Breast epithelium (tissue), 4 donors: ENCODE results near the gene REEP1. TPM values are rescaled to one million over a fixed set of nuclear protein-coding genes. Genes with fewer than 3 reads are reported as not detected.

Experiments used
- DNase-seq, 2 donors: peaks; one replicate each; pipeline ENCODE4 v3.0.0-alpha.2; 2019; ENCODE audit warnings: low spot score in 2 of 2
- H3K27ac ChIP-seq, 2 donors: fragments of 200-600 bp; sonication (generic) in 1 of 2; one replicate each; pipeline ENCODE4 v1.5.1; 2016 to 2019; ENCODE audit warnings: mild to moderate bottlenecking in 1 of 2
- H3K27me3 ChIP-seq, 2 donors: fragments of 200-600 bp; sonication (generic) in 1 of 2; one replicate each; pipeline versions ENCODE4 v1.5.1 to v1.6.0; 2017 to 2019; ENCODE audit warnings: control low read depth in 1 of 2, mild to moderate bottlenecking in 1 of 2
- H3K36me3 ChIP-seq: fragments of 200-600 bp; one replicate; pipeline ENCODE4 v1.5.1; 2019
- H3K4me1 ChIP-seq, 2 donors: fragments of 200-600 bp; sonication (generic); one replicate each; pipeline ENCODE4 v1.5.1; 2016 to 2019; ENCODE audit warnings: control low read depth in 1 of 2
- H3K4me3 ChIP-seq, 3 donors: fragments of 200-600 bp; sonication (generic); 1 replicate in 2 of 3; 2 replicates in 1 of 3; pipeline ENCODE4 v1.5.1; 2016 to 2019; ENCODE audit warnings: mild to moderate bottlenecking in 3 of 3, moderate library complexity in 2 of 3
- H3K9me3 ChIP-seq, 2 donors: fragments of 200-600 bp; sonication (generic) in 1 of 2; one replicate each; pipeline ENCODE4 v1.5.1; 2016 to 2019; ENCODE audit warnings: control low read depth in 1 of 2
- CTCF ChIP-seq, 3 donors: fragments of 450-650 bp; IDR thresholded peaks; one replicate each; pipeline ENCODE4 v1.5.1; 2016 to 2017; ENCODE audit warnings: antibody characterized with exemption in 3 of 3, mild to moderate bottlenecking in 3 of 3, moderate library complexity in 3 of 3
- POLR2A ChIP-seq: fragments of 450-650 bp; IDR thresholded peaks from one replicate; pipeline ENCODE4 v1.6.1; 2016; ENCODE audit warnings: antibody characterized with exemption, mild to moderate bottlenecking, moderate library complexity
- POLR2AphosphoS5 ChIP-seq, 3 donors: sonication (generic); formaldehyde crosslinking; IDR thresholded peaks; one replicate each; pipeline ENCODE4 v1.6.1; 2017; ENCODE audit warnings: antibody characterized with exemption in 3 of 3
- intact Hi-C: fragments of 100-400 bp; cut with DNase I; formaldehyde crosslinking; loops from one replicate; pipeline ENCODE4 v1.15.1; 2023; ENCODE audit warnings: low total_unique reads
- total RNA-seq, 3 donors: library from RNA; depleted of rRNA; stranded (reverse); fragments of >200 nt; gene quantifications; one replicate each; pipeline ENCODE4 v1.1.0, GENCODE V29; 2016

REEP1 gene
- total RNA-seq, 3 donors from 2014 or later = 0.32 to 3.8 (median 1.3) TPM

DNA sequence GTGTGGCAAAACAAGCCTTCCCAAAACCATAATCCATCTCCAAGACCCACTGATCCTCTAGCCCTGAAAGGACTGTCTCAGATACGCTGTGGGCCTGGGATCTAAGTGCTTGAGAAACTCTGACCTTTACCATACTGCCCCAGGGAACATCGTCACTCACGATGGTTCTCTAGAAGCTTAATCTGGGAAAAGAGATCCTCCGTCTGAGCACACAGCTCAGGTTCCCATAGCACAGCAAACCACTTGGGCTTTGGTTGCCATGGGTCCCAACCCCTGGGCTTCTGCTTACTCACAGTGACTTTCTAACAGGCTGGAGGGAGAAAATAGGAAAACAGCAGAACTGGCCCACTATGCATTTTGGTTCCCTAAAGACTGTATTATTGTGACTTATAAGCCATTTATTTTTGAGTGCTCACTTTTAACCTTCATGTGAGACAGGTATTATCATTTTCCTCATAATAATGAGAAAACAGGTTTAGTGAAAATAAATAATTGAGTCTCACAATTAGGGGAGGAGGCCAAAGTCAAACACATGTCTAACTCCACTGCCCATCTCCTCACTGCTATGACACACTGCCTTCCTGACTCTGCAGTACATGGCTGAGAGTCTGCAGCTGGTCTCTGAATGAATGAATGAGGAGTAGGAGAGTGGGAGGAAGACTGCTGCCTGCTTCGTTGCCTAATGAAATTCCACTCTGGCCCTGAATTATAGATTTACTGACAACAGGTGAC, 46.7 kb downstream of the REEP1 start:
- Histone ChIP-seq H3K4me3 (no peak overlapping the region), H3K9me3 (no peaks in the 10 kb centered on the region), H3K4me1 (no peaks in the 10 kb centered on the region), H3K27ac (peak overlapping the region in 1 of 2 donors; percentile 27), H3K36me3 (no peaks in the 10 kb centered on the region), H3K27me3 (no peaks in the 10 kb centered on the region)
- no peak for DNase-seq
- no peak for TF ChIP-seq CTCF (IDR thresholded peaks at IDR 0.05)
- TF ChIP-seq POLR2A = no peak
- TF ChIP-seq POLR2AphosphoS5 (IDR thresholded peaks at IDR 0.05) = no peak
- intact Hi-C loops = no loop called here

DNA sequence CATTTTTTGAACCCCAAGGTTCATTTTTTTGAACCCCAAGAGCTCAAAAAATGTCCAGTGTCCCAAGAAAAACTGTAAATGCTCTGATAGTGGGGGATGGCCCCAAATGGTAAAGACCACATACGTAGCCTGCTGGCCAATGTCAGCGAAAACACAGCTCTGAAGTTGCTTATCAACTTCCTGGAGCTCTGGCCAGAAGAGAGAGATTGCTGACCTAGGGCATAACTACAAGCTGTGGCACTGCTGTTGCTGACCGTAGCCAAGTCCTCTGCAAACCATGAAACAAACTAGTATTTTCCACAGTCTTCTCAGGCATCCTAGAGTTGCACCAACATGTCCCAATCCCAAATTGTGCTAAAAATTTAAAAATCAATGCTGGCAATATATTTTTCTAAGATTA, 50.9 kb downstream of the REEP1 start:
- no peak for DNase-seq
- no peaks in the 10 kb centered on the region for H3K36me3 ChIP-seq
- no peaks in the 10 kb centered on the region for H3K27me3 ChIP-seq
- TF ChIP-seq POLR2AphosphoS5 (IDR thresholded peaks at IDR 0.05) = no peak
- no peak for TF ChIP-seq POLR2A
- no peak for TF ChIP-seq CTCF (IDR thresholded peaks at IDR 0.05)
- no peak overlapping the region for H3K4me3 ChIP-seq
- no peaks in the 10 kb centered on the region for H3K9me3 ChIP-seq
- no peaks in the 10 kb centered on the region for H3K4me1 ChIP-seq
- no peak overlapping the region for H3K27ac ChIP-seq
- intact Hi-C loops = no loop called here

GRCh38 chr2:86285981-86286380, 51.4 kb downstream of the REEP1 start:
- Histone ChIP-seq H3K4me1 (no peaks in the 10 kb centered on the region), H3K36me3 (no peaks in the 10 kb centered on the region), H3K9me3 (no peaks in the 10 kb centered on the region), H3K27ac (no peak overlapping the region), H3K27me3 (no peaks in the 10 kb centered on the region), H3K4me3 (no peak overlapping the region)
- intact Hi-C loops = no loop called here
- no peak for DNase-seq
- TF ChIP-seq POLR2A = no peak
- no peak for TF ChIP-seq CTCF (IDR thresholded peaks at IDR 0.05)
- no peak for TF ChIP-seq POLR2AphosphoS5 (IDR thresholded peaks at IDR 0.05)

GRCh38 chr2:86285571-86285970, 51.9 kb downstream of the REEP1 start:
- Histone ChIP-seq H3K27me3 (no peaks in the 10 kb centered on the region), H3K36me3 (no peaks in the 10 kb centered on the region), H3K4me3 (no peak overlapping the region), H3K9me3 (no peaks in the 10 kb centered on the region), H3K27ac (no peak overlapping the region), H3K4me1 (no peaks in the 10 kb centered on the region)
- no peak for TF ChIP-seq POLR2AphosphoS5 (IDR thresholded peaks at IDR 0.05)
- no peak for TF ChIP-seq POLR2A
- no peak for TF ChIP-seq CTCF (IDR thresholded peaks at IDR 0.05)
- DNase-seq = no peak
- intact Hi-C loops = no loop called here

- no peak overlapping the region for H3K27ac ChIP-seq
- no peak for DNase-seq
- H3K9me3 ChIP-seq = no peaks in the 10 kb centered on the region
- H3K27me3 ChIP-seq = no peaks in the 10 kb centered on the region
- intact Hi-C loops = no loop called here
- no peak overlapping the region for H3K4me3 ChIP-seq
- TF ChIP-seq CTCF (IDR thresholded peaks at IDR 0.05) (no peak), POLR2AphosphoS5 (IDR thresholded peaks at IDR 0.05) (no peak), POLR2A (no peak)
- H3K36me3 ChIP-seq = no peaks in the 10 kb centered on the region
- H3K4me1 ChIP-seq = no peaks in the 10 kb centered on the region
Measured at GRCh38 chr2:86284987-86285386, 52.4 kb downstream of the REEP1 start.
